ENCODE results near the gene SLC35F4. TPM values are rescaled to one million over a fixed set of nuclear protein-coding genes. Genes with fewer than 3 reads are reported as not detected.
A peak's percentile ranks its signal among the peaks of the same experiment; 100 is the strongest.

SLC35F4 gene
- total RNA-seq, 1 donor from 2014 or later = not detected

DNA sequence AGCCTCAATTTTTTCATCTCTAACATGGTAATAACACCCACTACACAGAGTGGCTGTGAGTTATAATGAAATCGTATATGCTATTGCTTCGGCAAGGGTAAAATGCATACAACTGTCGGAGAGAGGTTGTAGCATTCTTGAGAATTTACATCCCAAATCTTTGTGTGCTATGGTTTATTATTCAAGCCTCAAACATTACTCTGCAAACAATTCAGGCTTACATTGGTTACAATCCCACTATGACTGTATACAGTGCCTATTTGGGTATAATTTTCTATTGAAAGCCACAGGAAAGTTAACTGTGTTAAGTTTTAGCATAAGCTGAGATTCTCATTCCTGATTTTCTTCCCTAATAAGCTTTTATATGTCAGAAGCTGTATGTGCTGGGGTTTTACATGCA, 20.6 kb downstream of the SLC35F4 start:
- Histone ChIP-seq H3K36me3 (no peaks in the 10 kb centered on the region), H3K27ac (peak overlapping the region in 1 of 2 donors; percentile 27), H3K4me3 (no peak overlapping the region), H3K4me1 (peaks cover 0 to 11% of the 10 kb centered on the region in 2 donors), H3K27me3 (no peaks in the 10 kb centered on the region), H3K9me3 (no peaks in the 10 kb centered on the region)
- intact Hi-C loops (cut with DNase I) = no loop called here
- no peak for DNase-seq (ENCODE audit: low spot score in 2 of 2)
- TF ChIP-seq, protein P1, sequence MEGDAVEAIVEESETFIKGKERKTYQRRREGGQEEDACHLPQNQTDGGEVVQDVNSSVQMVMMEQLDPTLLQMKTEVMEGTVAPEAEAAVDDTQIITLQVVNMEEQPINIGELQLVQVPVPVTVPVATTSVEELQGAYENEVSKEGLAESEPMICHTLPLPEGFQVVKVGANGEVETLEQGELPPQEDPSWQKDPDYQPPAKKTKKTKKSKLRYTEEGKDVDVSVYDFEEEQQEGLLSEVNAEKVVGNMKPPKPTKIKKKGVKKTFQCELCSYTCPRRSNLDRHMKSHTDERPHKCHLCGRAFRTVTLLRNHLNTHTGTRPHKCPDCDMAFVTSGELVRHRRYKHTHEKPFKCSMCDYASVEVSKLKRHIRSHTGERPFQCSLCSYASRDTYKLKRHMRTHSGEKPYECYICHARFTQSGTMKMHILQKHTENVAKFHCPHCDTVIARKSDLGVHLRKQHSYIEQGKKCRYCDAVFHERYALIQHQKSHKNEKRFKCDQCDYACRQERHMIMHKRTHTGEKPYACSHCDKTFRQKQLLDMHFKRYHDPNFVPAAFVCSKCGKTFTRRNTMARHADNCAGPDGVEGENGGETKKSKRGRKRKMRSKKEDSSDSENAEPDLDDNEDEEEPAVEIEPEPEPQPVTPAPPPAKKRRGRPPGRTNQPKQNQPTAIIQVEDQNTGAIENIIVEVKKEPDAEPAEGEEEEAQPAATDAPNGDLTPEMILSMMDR (IDR thresholded peaks at IDR 0.05) = no peak

DNA sequence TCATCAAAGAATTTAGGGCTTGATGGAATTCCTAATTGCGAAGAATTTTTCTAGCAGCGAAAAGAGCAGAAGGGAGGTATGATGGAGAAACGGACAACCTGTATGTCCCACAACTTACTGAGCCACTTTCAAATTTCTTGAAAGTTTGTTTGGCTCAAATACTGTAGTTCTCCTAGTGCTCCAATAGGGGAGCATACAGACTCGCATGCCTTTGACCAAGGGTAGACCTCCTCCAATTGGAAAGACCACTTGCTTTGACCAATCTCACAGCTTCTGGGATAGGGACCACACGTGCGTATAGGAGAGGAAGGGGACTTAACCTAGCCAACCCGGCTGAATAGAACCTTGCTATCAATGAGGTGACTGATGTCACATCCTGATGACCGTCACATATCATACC, 28.6 kb downstream of the SLC35F4 start:
- H3K4me1 ChIP-seq = peaks cover 0 to 27% of the 10 kb centered on the region in 2 donors
- H3K9me3 ChIP-seq = no peaks in the 10 kb centered on the region
- intact Hi-C loops (cut with DNase I) = no loop called here
- H3K36me3 ChIP-seq = no peaks in the 10 kb centered on the region
- H3K4me3 ChIP-seq = no peak overlapping the region
- H3K27ac ChIP-seq = no peak overlapping the region
- TF ChIP-seq, protein P1 (IDR thresholded peaks at IDR 0.05) = no peak
- DNase-seq (ENCODE audit: low spot score in 2 of 2) = no peak
- H3K27me3 ChIP-seq = no peaks in the 10 kb centered on the region

DNA sequence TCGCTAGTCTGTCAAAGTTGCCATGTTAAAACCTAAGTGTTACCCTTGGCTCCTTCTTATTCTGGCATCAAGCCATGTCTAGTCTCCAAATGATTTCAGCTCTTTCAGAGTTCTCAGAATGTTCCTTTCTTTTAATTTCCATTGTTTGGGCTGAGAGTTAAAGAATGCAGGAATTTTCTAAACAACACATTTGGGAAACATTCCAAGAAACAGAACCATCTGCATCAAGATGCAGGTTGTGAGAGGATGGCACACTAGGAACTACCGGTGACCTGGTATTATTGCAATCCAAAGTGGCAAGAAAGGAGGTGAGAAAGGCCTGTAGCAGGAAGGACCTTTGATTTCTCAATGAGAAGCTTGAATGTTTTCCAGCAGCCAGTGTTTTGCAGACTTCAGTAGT, 30.1 kb downstream of the SLC35F4 start:
- intact Hi-C loops (cut with DNase I) = no loop called here

DNA sequence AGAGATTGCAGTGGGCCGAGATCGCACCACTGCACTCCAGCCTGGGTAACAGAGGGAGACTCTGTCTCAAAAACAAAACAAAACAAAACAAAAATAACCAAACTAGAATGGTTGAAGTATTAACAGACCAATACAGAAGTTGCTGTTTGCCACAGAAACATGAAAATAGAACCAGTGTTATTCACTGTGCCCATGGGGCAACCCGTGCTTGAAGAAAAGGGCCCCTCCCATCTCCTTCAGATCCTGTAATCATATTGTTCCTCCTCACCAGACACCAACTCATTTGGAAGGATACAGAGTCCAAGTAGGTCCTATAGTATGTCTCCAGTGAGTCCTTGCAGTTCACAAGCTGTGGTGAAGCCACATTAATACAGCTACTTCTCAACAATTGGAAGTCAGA, 30.9 kb downstream of the SLC35F4 start:
- DNase-seq (ENCODE audit: low spot score in 2 of 2) = no peak
- Histone ChIP-seq H3K9me3 (no peaks in the 10 kb centered on the region), H3K4me1 (peaks cover 0 to 25% of the 10 kb centered on the region in 2 donors), H3K4me3 (no peak overlapping the region), H3K36me3 (no peaks in the 10 kb centered on the region), H3K27me3 (no peaks in the 10 kb centered on the region), H3K27ac (peak overlapping the region; percentile 16 to 47)
- TF ChIP-seq, protein P1 (IDR thresholded peaks at IDR 0.05) = no peak
- intact Hi-C loops (cut with DNase I) = no loop called here

More for the DNA sequence above, 30.1 kb downstream of the SLC35F4 start:
- H3K27me3 ChIP-seq = no peaks in the 10 kb centered on the region
- H3K4me1 ChIP-seq = peaks cover 0 to 27% of the 10 kb centered on the region in 2 donors
- no peaks in the 10 kb centered on the region for H3K36me3 ChIP-seq
- no peak overlapping the region for H3K4me3 ChIP-seq
- peak overlapping the region; percentile 28 to 47 for H3K27ac ChIP-seq
- H3K9me3 ChIP-seq = no peaks in the 10 kb centered on the region
- DNase-seq (ENCODE audit: low spot score in 2 of 2) = no peak
- TF ChIP-seq, protein P1 (IDR thresholded peaks at IDR 0.05) = no peak

DNA sequence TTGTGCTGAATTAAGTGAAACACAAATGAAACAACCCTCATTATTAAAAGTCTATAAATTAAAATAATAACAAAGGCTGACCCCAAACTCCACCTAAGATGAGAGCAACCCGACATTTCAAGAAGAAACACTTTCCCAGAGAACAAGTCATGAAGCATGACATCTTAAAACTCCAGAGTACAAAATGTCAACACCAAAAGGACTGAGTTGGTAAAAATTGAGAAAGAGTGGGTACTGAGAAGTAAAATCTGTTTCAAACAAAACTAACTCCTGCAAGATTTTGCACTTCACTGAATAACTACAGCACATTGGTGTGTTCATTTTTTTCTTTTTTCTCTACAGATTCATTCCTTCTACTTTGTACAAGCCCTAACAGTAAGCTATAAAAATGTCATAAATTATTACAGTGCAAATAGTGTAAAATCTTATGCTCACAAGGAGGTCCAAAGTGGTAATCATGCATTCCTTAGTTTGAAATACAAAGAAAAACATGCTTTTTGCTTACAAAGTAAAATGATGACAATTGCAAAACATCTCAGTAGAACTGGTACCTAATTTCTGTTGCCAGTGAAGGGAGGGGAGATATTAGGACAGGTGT, 31.8 kb downstream of the SLC35F4 start:
- TF ChIP-seq, protein P1 (IDR thresholded peaks at IDR 0.05) = no peak
- intact Hi-C loops (cut with DNase I) = no loop called here

More for the DNA sequence above, 31.8 kb downstream of the SLC35F4 start:
- DNase-seq (ENCODE audit: low spot score in 2 of 2) = no peak
- Histone ChIP-seq H3K36me3 (no peaks in the 10 kb centered on the region), H3K27ac (peak overlapping the region in 1 of 2 donors; percentile 47), H3K27me3 (no peaks in the 10 kb centered on the region), H3K9me3 (no peaks in the 10 kb centered on the region), H3K4me1 (peaks cover 0 to 21% of the 10 kb centered on the region in 2 donors), H3K4me3 (no peak overlapping the region)

Data from ascending aorta (tissue), 2 donors.